Loucy (cell line): ENCODE measurements around the gene PRSS1.

Experiments used
- CTCF ChIP-seq: fragments of 200-600 bp; sonication (generic); conservative IDR thresholded peaks from 2 replicates; pipeline ENCODE4 v1.5.1; 2014; ENCODE audit warnings: mild to moderate bottlenecking, antibody characterized with exemption, low read length
- EZH2phosphoT487 ChIP-seq: fragments of 200-600 bp; IDR thresholded peaks from 2 replicates; pipeline ENCODE4 v1.6.1; 2018; ENCODE audit warnings: antibody characterized with exemption, mild to moderate bottlenecking, moderate library complexity, borderline replicate concordance

DNA sequence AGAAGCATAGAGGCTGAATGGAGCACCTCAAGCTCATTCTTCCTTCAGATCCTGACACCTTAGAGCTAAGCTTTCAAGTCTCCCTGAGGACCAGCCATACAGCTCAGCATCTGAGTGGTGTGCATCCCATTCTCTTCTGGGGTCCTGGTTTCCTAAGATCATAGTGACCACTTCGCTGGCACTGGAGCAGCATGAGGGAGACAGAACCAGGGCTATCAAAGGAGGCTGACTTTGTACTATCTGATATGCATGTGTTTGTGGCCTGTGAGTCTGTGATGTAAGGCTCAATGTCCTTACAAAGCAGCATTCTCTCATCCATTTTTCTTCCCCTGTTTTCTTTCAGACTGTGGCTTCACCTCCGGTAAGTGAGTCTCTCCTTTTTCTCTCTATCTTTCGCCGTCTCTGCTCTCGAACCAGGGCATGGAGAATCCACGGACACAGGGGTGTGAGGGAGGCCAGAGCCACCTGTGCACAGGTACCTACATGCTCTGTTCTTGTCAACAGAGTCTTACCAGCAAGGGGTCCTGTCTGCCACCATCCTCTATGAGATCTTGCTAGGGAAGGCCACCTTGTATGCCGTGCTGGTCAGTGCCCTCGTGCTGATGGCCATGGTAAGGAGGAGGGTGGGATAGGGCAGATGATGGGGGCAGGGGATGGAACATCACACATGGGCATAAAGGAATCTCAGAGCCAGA lies 52.5 kb downstream of the PRSS1 start:
- TF ChIP-seq CTCF (no peak), EZH2phosphoT487 (no peak)
